Right atrium auricular region (tissue), 2 donors: ENCODE data around the gene ORC4. TPM values are rescaled to one million over a fixed set of nuclear protein-coding genes. Genes with fewer than 3 reads are reported as not detected.
A peak's percentile ranks its signal among the peaks of the same experiment; 100 is the strongest.

Experiments used
- DNase-seq: peaks from one replicate; pipeline ENCODE4 v3.0.0-alpha.2; 2019; ENCODE audit warnings: low spot score
- H3K27ac ChIP-seq, 2 donors: fragments of 200-600 bp; sonication (generic); 1 replicate in 1 of 2; 2 replicates in 1 of 2; pipeline ENCODE4 v1.5.1; 2016 to 2019
- H3K27me3 ChIP-seq, 2 donors: fragments of 200-600 bp; sonication (generic); one replicate each; pipeline versions ENCODE4 v1.5.1 to v1.6.0; 2017 to 2019
- H3K36me3 ChIP-seq: fragments of 200-600 bp; sonication (generic); one replicate; pipeline ENCODE4 v1.5.1; 2016
- H3K4me1 ChIP-seq, 2 donors: fragments of 200-600 bp; sonication (generic); one replicate each; pipeline versions ENCODE4 v1.5.1 to v1.6.0; 2017 to 2019
- H3K4me3 ChIP-seq, 2 donors: fragments of 200-600 bp; sonication (generic); 1 replicate in 1 of 2; 2 replicates in 1 of 2; pipeline ENCODE4 v1.5.1; 2017 to 2019; ENCODE audit warnings: mild to moderate bottlenecking in 1 of 2, moderate library complexity in 1 of 2
- H3K9me3 ChIP-seq, 2 donors: fragments of 200-600 bp; sonication (generic); one replicate each; pipeline ENCODE4 v1.5.1; 2019
- CTCF ChIP-seq, 2 donors: fragments of 200-600 bp; sonication (generic); IDR thresholded peaks; one replicate each; pipeline ENCODE4 v1.5.1; 2019; ENCODE audit warnings: antibody characterized with exemption in 2 of 2
- total RNA-seq, 2 donors: library from RNA; depleted of rRNA; stranded (reverse); fragments of >200 nt; gene quantifications; one replicate each; pipeline ENCODE4 v1.1.0, GENCODE V29; 2016

ORC4 gene
- total RNA-seq, 2 donors from 2014 or later: 32.7 to 64.3 TPM

- H3K4me1 ChIP-seq: no peaks in the 10 kb centered on the region
- DNase-seq: no peak
- no peak overlapping the region for H3K4me3 ChIP-seq
- H3K9me3 ChIP-seq: no peaks in the 10 kb centered on the region
- H3K27ac ChIP-seq: no peak overlapping the region
- peaks cover 14% of the 10 kb centered on the region for H3K36me3 ChIP-seq
- no peak for TF ChIP-seq CTCF (IDR thresholded peaks at IDR 0.05)
- H3K27me3 ChIP-seq: no peaks in the 10 kb centered on the region
Observed at GRCh38 chr2:147945660-147946059, 74.9 kb downstream of the ORC4 start.

GRCh38 chr2:147939313-147939712 is 81.2 kb downstream of the ORC4 start:
- no peak for DNase-seq
- Histone ChIP-seq H3K4me1 (no peaks in the 10 kb centered on the region), H3K9me3 (no peaks in the 10 kb centered on the region), H3K27ac (no peak overlapping the region), H3K4me3 (no peak overlapping the region), H3K36me3 (peaks cover 36% of the 10 kb centered on the region), H3K27me3 (no peaks in the 10 kb centered on the region)
- TF ChIP-seq CTCF (IDR thresholded peaks at IDR 0.05): no peak

GRCh38 chr2:147937744-147938349 is 82.7 kb downstream of the ORC4 start:
- Histone ChIP-seq H3K27me3 (no peaks in the 10 kb centered on the region), H3K36me3 (peaks cover 35% of the 10 kb centered on the region), H3K27ac (no peak overlapping the region), H3K4me3 (no peak overlapping the region), H3K9me3 (no peaks in the 10 kb centered on the region), H3K4me1 (no peaks in the 10 kb centered on the region)
- TF ChIP-seq CTCF (IDR thresholded peaks at IDR 0.05): peak; percentile 86 to 87
- no peak for DNase-seq

GRCh38 chr2:147934881-147935620 is 85.5 kb downstream of the ORC4 start:
- Histone ChIP-seq H3K27ac (no peak overlapping the region), H3K9me3 (no peaks in the 10 kb centered on the region), H3K36me3 (peaks cover 27% of the 10 kb centered on the region), H3K4me3 (no peak overlapping the region), H3K27me3 (no peaks in the 10 kb centered on the region), H3K4me1 (no peaks in the 10 kb centered on the region)
- no peak for TF ChIP-seq CTCF (IDR thresholded peaks at IDR 0.05)
- DNase-seq: no peak

GRCh38 chr2:147933931-147934330 is 86.6 kb downstream of the ORC4 start:
- no peak overlapping the region for H3K27ac ChIP-seq
- no peaks in the 10 kb centered on the region for H3K27me3 ChIP-seq
- DNase-seq: no peak
- H3K4me3 ChIP-seq: no peak overlapping the region
- H3K36me3 ChIP-seq: peaks cover 25% of the 10 kb centered on the region
- H3K9me3 ChIP-seq: no peaks in the 10 kb centered on the region
- H3K4me1 ChIP-seq: no peaks in the 10 kb centered on the region
- no peak for TF ChIP-seq CTCF (IDR thresholded peaks at IDR 0.05)
